ENCODE results near the gene NCK2.

Gene NCK2

GRCh38 chr2:105856581-105856980, 111.9 kb downstream of the NCK2 start:
- Histone ChIP-seq H3K4me3 (ENCODE audit: insufficient read depth, low read depth, low read length) (no peak overlapping the region), H3K4me1 (ENCODE audit: control insufficient read depth, insufficient read depth, low read length) (no peaks in the 10 kb centered on the region), H3K27ac (ENCODE audit: insufficient read depth, low read depth, low read length, poor library complexity, severe bottlenecking) (no peak overlapping the region), H3K9me3 (ENCODE audit: control insufficient read depth, low read length) (no peaks in the 10 kb centered on the region), H3K36me3 (ENCODE audit: control insufficient read depth, insufficient read depth, low read length) (no peaks in the 10 kb centered on the region), H3K27me3 (ENCODE audit: control insufficient read depth, insufficient read depth, low read length, poor library complexity, severe bottlenecking) (no peaks in the 10 kb centered on the region)
- WGBS, 2 experiments: 92 to 94% methylated on average over 3 of the region's 3 CpGs

- no peaks in the 10 kb centered on the region for H3K36me3 ChIP-seq (ENCODE audit: control insufficient read depth, insufficient read depth, low read length)
- H3K4me1 ChIP-seq (ENCODE audit: control insufficient read depth, insufficient read depth, low read length): no peaks in the 10 kb centered on the region
- H3K27ac ChIP-seq (ENCODE audit: insufficient read depth, low read depth, low read length, poor library complexity, severe bottlenecking): no peak overlapping the region
- H3K27me3 ChIP-seq (ENCODE audit: control insufficient read depth, insufficient read depth, low read length, poor library complexity, severe bottlenecking): no peaks in the 10 kb centered on the region
- H3K4me3 ChIP-seq (ENCODE audit: insufficient read depth, low read depth, low read length): no peak overlapping the region
- no peaks in the 10 kb centered on the region for H3K9me3 ChIP-seq (ENCODE audit: control insufficient read depth, low read length)
- 89 to 90% methylated on average over 17 of the region's 17 CpGs for WGBS, 2 experiments
These were observed 112.5 kb downstream of the NCK2 start for GRCh38 chr2:105857076-105857740.

- 81 to 83% methylated on average over 8 of the region's 8 CpGs for WGBS, 2 experiments
- Histone ChIP-seq H3K27me3 (ENCODE audit: control insufficient read depth, insufficient read depth, low read length, poor library complexity, severe bottlenecking) (no peaks in the 10 kb centered on the region), H3K9me3 (ENCODE audit: control insufficient read depth, low read length) (no peaks in the 10 kb centered on the region), H3K36me3 (ENCODE audit: control insufficient read depth, insufficient read depth, low read length) (no peaks in the 10 kb centered on the region), H3K4me1 (ENCODE audit: control insufficient read depth, insufficient read depth, low read length) (no peaks in the 10 kb centered on the region), H3K4me3 (ENCODE audit: insufficient read depth, low read depth, low read length) (no peak overlapping the region), H3K27ac (ENCODE audit: insufficient read depth, low read depth, low read length, poor library complexity, severe bottlenecking) (no peak overlapping the region)
These were observed 114.4 kb downstream of the NCK2 start for GRCh38 chr2:105858868-105859693.

GRCh38 chr2:105859694-105859951, 114.9 kb downstream of the NCK2 start:
- Histone ChIP-seq H3K4me3 (ENCODE audit: insufficient read depth, low read depth, low read length) (no peak overlapping the region), H3K9me3 (ENCODE audit: control insufficient read depth, low read length) (no peaks in the 10 kb centered on the region)
- 92 to 97% methylated on average over 2 of the region's 2 CpGs for whole genome bisulfite sequencing, 2 experiments

GRCh38 chr2:105860567-105860966, 115.9 kb downstream of the NCK2 start:
- H3K4me1 ChIP-seq (ENCODE audit: control insufficient read depth, insufficient read depth, low read length): no peaks in the 10 kb centered on the region
- H3K4me3 ChIP-seq (ENCODE audit: insufficient read depth, low read depth, low read length): no peak overlapping the region
- H3K36me3 ChIP-seq (ENCODE audit: control insufficient read depth, insufficient read depth, low read length): no peaks in the 10 kb centered on the region
- no peaks in the 10 kb centered on the region for H3K9me3 ChIP-seq (ENCODE audit: control insufficient read depth, low read length)
- no peak overlapping the region for H3K27ac ChIP-seq (ENCODE audit: insufficient read depth, low read depth, low read length, poor library complexity, severe bottlenecking)
- H3K27me3 ChIP-seq (ENCODE audit: control insufficient read depth, insufficient read depth, low read length, poor library complexity, severe bottlenecking): no peaks in the 10 kb centered on the region
- WGBS, 2 experiments: 96% methylated on average over 10 of the region's 10 CpGs

More at GRCh38 chr2:105859694-105859951, 114.9 kb downstream of the NCK2 start:
- no peaks in the 10 kb centered on the region for H3K4me1 ChIP-seq (ENCODE audit: control insufficient read depth, insufficient read depth, low read length)
- no peaks in the 10 kb centered on the region for H3K27me3 ChIP-seq (ENCODE audit: control insufficient read depth, insufficient read depth, low read length, poor library complexity, severe bottlenecking)
- no peaks in the 10 kb centered on the region for H3K36me3 ChIP-seq (ENCODE audit: control insufficient read depth, insufficient read depth, low read length)
- no peak overlapping the region for H3K27ac ChIP-seq (ENCODE audit: insufficient read depth, low read depth, low read length, poor library complexity, severe bottlenecking)

- H3K4me1 ChIP-seq (ENCODE audit: control insufficient read depth, insufficient read depth, low read length): no peaks in the 10 kb centered on the region
- 78 to 80% methylated on average over 6 of the region's 7 CpGs for WGBS, 2 experiments
- H3K9me3 ChIP-seq (ENCODE audit: control insufficient read depth, low read length): no peaks in the 10 kb centered on the region
- H3K27ac ChIP-seq (ENCODE audit: insufficient read depth, low read depth, low read length, poor library complexity, severe bottlenecking): no peak overlapping the region
- H3K4me3 ChIP-seq (ENCODE audit: insufficient read depth, low read depth, low read length): no peak overlapping the region
- no peaks in the 10 kb centered on the region for H3K27me3 ChIP-seq (ENCODE audit: control insufficient read depth, insufficient read depth, low read length, poor library complexity, severe bottlenecking)
- H3K36me3 ChIP-seq (ENCODE audit: control insufficient read depth, insufficient read depth, low read length): no peaks in the 10 kb centered on the region
These were observed 116.5 kb downstream of the NCK2 start for GRCh38 chr2:105861200-105861599.

GRCh38 chr2:105862843-105863242, 118.1 kb downstream of the NCK2 start:
- H3K4me1 ChIP-seq (ENCODE audit: control insufficient read depth, insufficient read depth, low read length): peaks cover 7% of the 10 kb centered on the region
- H3K4me3 ChIP-seq (ENCODE audit: insufficient read depth, low read depth, low read length): no peak overlapping the region
- no peak overlapping the region for H3K27ac ChIP-seq (ENCODE audit: insufficient read depth, low read depth, low read length, poor library complexity, severe bottlenecking)
- WGBS, 2 experiments: 92 to 93% methylated on average over 3 to 5 of the region's 5 CpGs
- no peaks in the 10 kb centered on the region for H3K36me3 ChIP-seq (ENCODE audit: control insufficient read depth, insufficient read depth, low read length)
- no peaks in the 10 kb centered on the region for H3K27me3 ChIP-seq (ENCODE audit: control insufficient read depth, insufficient read depth, low read length, poor library complexity, severe bottlenecking)
- no peaks in the 10 kb centered on the region for H3K9me3 ChIP-seq (ENCODE audit: control insufficient read depth, low read length)

GRCh38 chr2:105864262-105864661, 119.5 kb downstream of the NCK2 start:
- H3K27me3 ChIP-seq (ENCODE audit: control insufficient read depth, insufficient read depth, low read length, poor library complexity, severe bottlenecking): no peaks in the 10 kb centered on the region
- H3K36me3 ChIP-seq (ENCODE audit: control insufficient read depth, insufficient read depth, low read length): no peaks in the 10 kb centered on the region
- 95% methylated on average over 5 to 6 of the region's 6 CpGs for WGBS, 2 experiments
- H3K4me3 ChIP-seq (ENCODE audit: insufficient read depth, low read depth, low read length): no peak overlapping the region
- no peaks in the 10 kb centered on the region for H3K9me3 ChIP-seq (ENCODE audit: control insufficient read depth, low read length)
- no peak overlapping the region for H3K27ac ChIP-seq (ENCODE audit: insufficient read depth, low read depth, low read length, poor library complexity, severe bottlenecking)
- peaks cover 7% of the 10 kb centered on the region for H3K4me1 ChIP-seq (ENCODE audit: control insufficient read depth, insufficient read depth, low read length)

- no peaks in the 10 kb centered on the region for H3K9me3 ChIP-seq (ENCODE audit: control insufficient read depth, low read length)
- H3K36me3 ChIP-seq (ENCODE audit: control insufficient read depth, insufficient read depth, low read length): no peaks in the 10 kb centered on the region
- H3K27me3 ChIP-seq (ENCODE audit: control insufficient read depth, insufficient read depth, low read length, poor library complexity, severe bottlenecking): no peaks in the 10 kb centered on the region
- H3K4me3 ChIP-seq (ENCODE audit: insufficient read depth, low read depth, low read length): no peak overlapping the region
- peaks cover 7% of the 10 kb centered on the region for H3K4me1 ChIP-seq (ENCODE audit: control insufficient read depth, insufficient read depth, low read length)
- no peak overlapping the region for H3K27ac ChIP-seq (ENCODE audit: insufficient read depth, low read depth, low read length, poor library complexity, severe bottlenecking)
- WGBS, 2 experiments: 93 to 94% methylated on average over 9 of the region's 9 CpGs
These were observed 120.7 kb downstream of the NCK2 start for GRCh38 chr2:105865222-105865913.
